Mucosa of gallbladder (tissue), 1 donor: ENCODE measurements around the gene TCTN1. TPM values are rescaled to one million over a fixed set of nuclear protein-coding genes. Genes with fewer than 3 reads are reported as not detected.
"Not testable (repeated sequence)": the region's sequence is repeated elsewhere in the genome, so short reads cannot be mapped to it uniquely, and the experiment has no call there.

ENCODE experiments used
- DNase-seq: peaks from one replicate; pipeline ENCODE4 v3.0.0-alpha.2; 2020; ENCODE audit warnings: low spot score
- total RNA-seq: library from RNA; stranded (reverse); gene quantifications from one replicate; pipeline ENCODE4 v1.2.1, GENCODE V29; 2021
- donor health status: DM: no; HTN: no; CAD: no.

TCTN1 gene
- total RNA-seq, 1 donor from 2014 or later, result 61.5 TPM

DNA sequence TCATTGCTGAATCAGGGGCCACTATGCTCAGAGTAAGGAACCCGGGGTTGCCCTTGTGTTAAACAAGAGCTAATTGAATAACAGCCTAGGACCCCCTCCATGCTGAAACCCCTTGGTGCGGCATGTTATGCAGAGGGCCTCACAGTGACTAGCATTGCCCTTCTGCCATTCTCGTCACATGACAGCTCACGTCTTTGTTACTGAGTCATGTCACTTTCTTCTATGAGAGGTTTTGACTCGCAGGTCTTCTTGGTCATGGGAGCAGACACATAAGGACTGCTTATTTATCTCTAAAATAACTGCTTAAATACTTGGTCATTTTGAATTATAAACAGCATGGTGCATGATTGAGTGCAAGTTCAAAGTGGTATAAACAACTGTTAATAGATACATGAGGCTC, 24.9 kb downstream of the TCTN1 start:
- no peak for DNase-seq

- no peak for DNase-seq
Measured at GRCh38 chr12:110639336-110640141, 25.6 kb downstream of the TCTN1 start.

GRCh38 chr12:110640275-110641025, 26.5 kb downstream of the TCTN1 start:
- DNase-seq, result no peak

DNA sequence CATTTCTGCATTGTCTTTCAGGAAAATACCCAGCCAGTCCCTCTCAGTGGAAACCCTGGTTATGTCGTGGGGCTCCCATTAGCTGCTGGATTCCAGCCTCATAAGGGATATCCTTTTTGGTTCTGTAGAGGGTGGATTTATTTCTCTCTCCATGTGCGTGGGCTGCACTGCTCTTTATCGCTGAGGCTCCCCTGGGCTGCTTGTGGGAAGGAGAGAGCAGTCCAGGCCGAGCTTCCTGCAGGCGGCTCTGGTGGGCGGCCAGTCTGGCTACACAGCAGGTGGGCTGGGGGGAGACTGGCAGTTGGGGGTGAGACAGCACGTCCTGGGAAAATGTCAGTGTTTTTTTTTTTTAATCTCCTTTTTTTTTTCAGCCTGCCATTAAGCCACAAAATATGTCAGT, 27.6 kb downstream of the TCTN1 start:
- DNase-seq, result no peak

- DNase-seq, result no peak
Measured at GRCh38 chr12:110647631-110648040, 33.7 kb downstream of the TCTN1 start.

GRCh38 chr12:110649341-110649847, 35.5 kb downstream of the TCTN1 start:
- no peak for DNase-seq

DNA sequence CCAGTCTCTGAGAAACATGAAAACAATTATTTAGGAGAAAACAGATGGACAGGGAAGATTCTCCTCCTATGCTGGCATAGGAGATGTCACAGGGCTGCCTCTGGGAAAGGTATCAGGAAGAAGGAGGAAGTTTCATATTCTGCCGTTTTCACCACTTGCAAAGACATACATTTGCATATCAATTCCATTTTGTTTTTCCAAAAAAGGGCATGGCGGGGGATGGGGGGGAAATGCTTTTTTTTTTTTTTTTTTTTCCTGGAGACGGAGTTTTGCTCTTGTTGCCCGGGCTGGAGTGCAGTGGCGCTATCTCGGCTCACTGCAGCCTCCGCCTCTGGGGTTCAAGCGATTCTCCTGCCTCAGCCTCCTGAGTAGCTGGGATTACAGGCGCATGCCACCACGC, 40.3 kb downstream of the TCTN1 start:
- DNase-seq, result not testable (repeated sequence)

- no peak for DNase-seq
Measured at GRCh38 chr12:110656071-110656655, 42.2 kb downstream of the TCTN1 start.

DNA sequence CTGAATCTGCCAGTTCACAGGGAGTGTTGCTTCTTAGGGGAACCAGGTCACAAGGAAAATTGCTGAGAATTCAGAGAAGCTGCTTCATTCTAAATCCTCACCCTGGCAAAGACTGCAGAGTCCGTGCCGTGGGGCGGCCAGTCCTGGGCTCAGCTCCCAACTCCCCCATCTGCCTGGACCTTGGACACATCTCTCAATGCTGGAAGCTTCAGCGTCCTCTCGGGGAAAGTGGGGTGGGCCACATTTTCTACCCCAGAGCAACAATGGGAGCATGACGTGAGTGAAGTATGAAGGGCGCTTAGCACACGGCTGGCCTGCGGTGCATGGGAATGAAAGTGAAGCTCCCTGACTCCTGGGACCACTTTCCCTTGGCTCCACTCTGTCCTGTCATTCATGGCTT, 43.8 kb downstream of the TCTN1 start:
- no peak for DNase-seq

DNA sequence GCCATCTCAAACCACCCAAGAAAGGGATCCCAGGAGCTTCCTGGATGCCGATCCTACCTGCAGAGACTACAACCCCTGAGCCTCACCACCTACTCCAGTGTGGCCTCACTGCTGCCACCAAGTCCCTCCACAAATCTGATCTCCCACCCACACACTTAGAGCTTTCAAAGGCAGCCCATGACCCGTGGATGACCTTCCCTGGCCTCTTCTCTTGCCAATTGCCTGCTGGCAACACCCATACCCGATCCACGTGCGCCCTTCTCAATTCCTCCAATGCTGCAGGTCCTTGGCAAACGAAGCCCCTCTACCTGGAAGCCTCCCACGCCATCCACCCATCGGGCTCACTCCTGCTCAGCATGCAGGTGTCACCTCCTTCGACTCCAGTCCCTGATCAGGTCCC, 44.3 kb downstream of the TCTN1 start:
- DNase-seq, result no peak

DNA sequence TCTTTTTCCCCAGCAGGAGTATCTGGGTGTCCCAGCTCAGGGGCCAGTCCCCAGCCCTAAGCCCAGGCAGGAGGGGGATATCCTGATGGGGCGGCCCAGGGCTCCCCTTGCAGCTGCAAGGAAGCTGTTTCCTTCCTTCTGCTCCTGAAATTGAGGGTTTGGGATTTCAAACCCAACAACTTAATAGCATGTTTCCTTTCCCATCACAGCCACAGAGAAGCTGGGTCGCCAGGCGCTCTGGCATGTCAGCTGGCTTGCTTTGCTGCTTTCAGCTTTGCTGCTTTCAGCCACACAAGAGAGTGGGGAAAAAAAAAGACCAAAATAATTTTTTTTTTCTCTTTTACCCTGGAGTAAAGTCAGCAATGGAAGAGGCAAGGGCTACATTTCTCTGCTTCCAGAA, 44.9 kb downstream of the TCTN1 start:
- DNase-seq, result no peak

GRCh38 chr12:110661337-110661972, 47.5 kb downstream of the TCTN1 start:
- peak; percentile 21 for DNase-seq

DNA sequence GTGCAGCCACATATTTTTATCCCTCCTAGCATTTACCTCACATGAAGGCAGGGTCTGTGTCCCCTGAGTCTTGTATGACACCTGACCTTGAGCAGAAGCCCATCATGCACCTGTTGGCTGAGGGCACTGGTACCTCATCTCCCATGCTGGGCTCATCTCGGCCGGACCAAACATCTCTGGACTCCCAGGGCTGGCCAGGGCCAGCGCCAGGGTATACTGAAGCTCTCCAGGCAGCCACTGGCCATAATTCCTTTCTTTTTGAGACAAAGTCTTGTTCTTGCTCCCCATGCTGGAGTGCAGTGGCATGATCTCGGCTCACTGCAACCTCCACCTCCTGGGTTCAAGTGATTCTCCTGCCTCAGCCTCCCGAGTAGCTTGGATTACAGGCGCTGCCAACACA, 53.0 kb downstream of the TCTN1 start:
- no peak for DNase-seq

GRCh38 chr12:110667671-110668070, 53.7 kb downstream of the TCTN1 start:
- no peak for DNase-seq

DNA sequence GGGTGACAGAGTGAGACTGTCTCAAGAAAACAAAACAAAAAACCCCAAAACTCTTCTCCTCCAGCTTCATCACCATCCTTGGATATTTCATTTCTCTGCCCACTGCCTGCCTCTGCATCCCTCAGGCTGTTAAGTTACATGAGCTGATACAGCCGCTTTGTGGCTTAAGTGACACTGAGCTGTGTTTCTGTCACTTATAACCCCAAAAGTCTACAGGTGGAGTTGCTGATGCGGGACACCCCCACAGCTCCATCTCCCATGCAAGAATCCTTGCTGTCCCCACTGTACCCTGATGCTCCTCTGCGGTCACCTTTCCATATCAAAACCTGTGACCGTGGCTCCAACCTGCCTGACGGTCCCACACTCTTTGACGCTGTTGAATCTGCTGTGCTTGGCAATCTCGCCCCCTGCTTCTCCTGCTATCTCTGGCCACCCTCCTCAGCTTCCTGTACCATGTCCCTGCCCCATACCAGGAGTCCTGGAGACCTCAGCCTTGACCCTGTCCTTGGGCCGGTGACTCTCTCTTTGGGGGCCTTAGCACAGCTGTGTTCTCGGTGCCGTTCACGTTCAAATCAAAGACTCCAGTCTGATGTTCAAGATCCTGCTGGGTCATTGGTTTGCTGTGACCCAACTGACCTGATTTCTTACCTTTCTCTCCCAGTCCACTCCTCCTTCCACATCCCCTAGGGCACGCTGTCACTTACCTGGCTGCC, 54.7 kb downstream of the TCTN1 start:
- DNase-seq, result no peak

DNA sequence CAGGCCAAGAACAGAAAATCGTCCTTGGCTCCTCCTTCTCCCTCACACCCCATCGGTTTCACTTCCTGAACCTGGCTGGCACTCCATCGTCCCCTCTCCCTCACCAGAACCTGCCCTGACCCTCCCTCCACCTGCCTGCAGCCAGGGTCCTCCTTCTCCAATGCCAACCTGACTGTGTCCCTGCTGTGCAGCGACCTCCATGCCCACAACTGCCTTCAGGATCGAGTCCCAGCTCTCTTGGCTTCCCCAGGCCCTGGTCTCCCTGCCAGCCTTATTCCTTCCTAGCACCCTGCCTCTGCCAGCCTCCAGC, 55.2 kb downstream of the TCTN1 start:
- DNase-seq, result no peak

DNA sequence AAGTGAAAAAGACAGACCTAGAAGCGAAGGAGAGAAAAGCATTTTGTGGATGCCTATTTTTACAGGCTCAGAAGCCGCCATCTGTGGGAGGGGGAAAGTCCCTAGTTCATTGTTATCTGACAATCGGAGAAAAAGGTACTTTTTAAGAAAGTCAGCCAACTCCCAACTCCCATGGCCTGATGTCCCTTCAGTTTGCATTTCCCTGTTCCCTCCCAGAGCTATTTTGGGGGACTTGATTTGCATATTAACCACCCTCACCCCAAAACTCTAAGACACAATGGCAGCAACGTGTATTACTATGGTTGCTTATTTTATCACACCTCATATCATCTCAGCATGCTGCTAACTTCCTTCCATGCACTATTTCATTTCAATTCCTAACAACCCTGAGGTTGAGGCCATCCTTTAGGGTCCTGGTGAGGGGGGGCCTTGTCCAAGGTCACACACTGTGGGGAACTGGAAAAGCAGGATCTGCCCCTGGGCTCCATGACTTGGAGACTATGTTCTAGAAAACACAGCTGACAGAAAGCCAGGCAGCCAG, 56.3 kb downstream of the TCTN1 start:
- DNase-seq, result no peak

DNA sequence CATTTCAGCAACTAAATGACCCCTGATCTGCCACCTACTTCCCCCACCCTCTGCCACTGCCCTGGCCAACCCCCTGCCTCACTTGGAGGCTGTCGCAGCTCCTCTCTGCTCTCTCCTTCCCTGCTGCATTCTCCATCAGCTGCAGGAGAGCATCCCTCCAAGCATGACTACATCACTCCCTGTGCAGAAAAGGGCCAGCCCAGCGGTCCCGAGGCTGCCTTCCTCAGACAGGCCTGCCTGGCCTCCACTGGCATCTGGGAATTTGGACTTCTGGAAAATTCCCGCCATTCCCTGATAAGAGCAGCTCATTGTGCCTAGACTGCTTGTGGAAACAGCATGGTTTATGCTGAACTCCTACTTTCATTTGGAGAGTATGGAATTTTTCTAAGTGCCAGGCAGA, 62.2 kb downstream of the TCTN1 start:
- DNase-seq, result no peak

GRCh38 chr12:110677206-110677911, 63.4 kb downstream of the TCTN1 start:
- no peak for DNase-seq

- DNase-seq, result no peak
Measured at GRCh38 chr12:110677982-110678381, 64.1 kb downstream of the TCTN1 start.

GRCh38 chr12:110679201-110679600, 65.3 kb downstream of the TCTN1 start:
- DNase-seq, result no peak
